ENCODE results near the gene RAB10.
"Not testable (repeated sequence)": the region's sequence is repeated elsewhere in the genome, so short reads cannot be mapped to it uniquely, and the experiment has no call there.

Gene RAB10

DNA sequence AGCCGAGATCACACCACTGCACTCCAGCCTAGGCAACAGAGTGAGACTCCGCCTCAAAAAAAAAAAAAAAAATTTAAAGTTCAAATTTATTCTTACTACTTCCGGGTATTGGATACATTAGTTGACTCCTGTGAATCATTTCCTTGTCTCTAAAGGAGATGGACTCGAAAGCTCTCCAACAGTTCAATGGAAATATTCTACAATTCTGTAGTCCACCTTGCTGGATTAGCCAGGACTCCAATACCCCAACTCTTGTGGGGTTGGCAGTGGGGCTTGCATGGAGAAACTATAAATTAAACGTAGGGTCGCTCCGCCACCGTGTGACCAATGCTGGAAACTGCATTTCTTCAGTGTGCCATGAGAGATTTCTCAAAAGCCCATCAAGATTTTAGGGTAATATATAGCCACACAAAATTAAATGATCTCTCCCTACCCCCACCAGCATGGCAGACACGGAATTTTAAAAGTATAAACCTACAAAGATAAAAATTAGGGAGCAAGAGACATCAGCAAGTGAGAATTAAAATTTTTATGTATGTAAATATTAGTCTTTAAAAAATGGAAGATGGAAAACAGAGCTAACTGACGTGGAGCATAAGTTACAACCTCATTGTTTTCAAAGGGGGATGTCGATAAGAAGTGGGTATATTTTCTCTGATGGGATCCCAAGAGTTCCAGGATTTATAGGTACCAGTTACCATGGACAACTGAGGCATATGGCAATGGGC is 111.2 kb downstream of the RAB10 start:
- in situ Hi-C loops (cut with MboI; ENCODE audit: low sequenced_read_pairs), result no loop called here

DNA sequence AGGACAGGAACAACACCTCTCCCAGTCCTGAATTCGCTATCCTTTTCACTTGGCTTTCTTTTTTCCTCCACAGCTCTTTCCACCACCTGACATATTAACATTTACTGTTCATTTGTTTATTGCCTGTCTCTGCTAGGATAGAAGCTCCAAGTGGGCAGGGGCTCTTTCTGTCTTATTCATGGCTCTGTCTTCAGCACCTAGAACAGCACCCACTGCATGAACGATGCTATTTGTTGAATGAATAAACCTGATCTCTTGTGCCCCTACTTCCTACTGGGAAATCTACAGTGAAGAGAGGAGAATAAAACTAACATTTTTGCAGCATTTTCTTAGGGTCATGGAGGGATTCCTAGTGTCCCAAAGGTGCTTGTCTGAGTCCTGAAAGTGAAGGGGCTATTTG is 114.6 kb downstream of the RAB10 start:
- in situ Hi-C loops (cut with MboI; ENCODE audit: low sequenced_read_pairs), result no loop called here

DNA sequence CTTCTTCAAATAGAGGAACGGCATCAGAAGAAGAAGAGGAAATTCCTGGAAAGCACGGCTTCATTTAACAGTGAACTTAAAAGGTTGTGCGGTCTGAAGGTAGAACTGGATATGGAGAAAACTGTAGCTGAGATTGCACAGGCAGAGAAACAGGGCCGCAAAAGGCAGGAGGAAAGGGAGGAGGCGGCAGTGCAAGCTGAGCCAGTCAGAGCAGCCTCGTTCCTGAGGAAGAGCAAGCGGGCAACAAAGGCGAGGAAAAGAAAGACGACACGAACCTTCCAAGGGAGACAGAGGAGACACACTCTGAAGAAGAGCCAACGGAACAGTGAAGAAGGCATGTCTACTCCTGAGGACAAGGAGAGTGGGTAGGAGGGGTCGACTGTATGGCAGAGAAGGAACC is 116.4 kb downstream of the RAB10 start:
- in situ Hi-C loops (cut with MboI; ENCODE audit: low sequenced_read_pairs), result no loop called here

DNA sequence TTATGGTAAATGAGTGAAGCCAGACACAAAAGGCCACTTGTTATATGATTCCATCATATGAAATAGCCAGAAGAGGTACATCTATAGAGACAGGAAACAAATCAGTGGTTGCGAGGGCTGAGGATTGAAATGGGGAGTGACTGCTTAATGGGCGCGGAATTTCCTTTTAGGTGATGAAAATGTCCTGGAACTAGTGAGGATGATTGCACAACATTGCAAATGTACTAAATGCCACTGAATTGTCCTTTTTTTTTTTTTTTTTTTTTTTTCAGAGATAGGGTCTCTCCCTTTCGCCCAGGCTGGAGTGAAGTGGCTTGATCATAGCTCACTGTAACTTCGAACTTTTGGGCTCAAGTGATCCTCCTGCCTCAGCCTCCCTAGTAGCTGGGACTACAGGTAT is 123.7 kb downstream of the RAB10 start:
- in situ Hi-C loops (cut with MboI; ENCODE audit: low sequenced_read_pairs), result no loop called here

DNA sequence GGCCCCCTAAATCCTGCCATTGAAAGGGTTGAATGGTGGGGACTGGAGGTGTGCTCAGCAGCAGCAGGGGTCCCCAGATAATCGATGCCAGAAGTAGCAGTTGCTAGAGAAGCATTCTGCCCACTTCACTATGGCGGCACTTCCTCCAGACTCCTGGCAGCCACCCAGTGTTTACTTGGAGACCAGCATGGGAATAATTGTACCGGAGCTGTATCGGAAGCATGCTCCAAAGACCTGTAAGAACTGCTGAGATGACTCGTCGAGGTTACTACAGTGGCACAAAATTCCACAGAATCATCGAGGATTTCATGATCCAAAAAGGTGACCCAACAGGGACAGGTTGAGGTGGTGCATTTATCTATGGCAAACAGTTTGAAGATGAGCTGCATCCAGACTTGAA is 128.0 kb downstream of the RAB10 start:
- in situ Hi-C loops (cut with MboI; ENCODE audit: low sequenced_read_pairs), result no loop called here

DNA sequence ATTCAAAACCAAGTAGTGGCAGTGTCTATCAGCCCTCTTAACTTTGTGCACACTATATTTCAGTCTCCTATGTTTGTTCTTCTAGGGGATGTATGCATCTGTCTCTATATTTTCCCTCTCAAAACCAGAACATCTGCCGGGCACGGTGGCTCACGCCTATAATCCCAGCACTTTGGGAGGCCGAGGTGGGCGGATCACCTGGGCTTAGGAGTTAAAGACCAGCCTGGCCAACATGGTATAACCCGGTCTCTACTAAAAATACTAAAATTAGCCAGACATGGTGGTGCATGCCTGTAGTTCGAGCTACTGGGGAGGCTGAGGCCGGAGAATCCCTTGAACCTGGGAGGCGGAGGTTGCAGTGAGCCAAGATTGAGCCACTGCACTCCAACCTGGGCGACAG is 129.1 kb downstream of the RAB10 start:
- in situ Hi-C loops (cut with MboI; ENCODE audit: low sequenced_read_pairs), result no loop called here

DNA sequence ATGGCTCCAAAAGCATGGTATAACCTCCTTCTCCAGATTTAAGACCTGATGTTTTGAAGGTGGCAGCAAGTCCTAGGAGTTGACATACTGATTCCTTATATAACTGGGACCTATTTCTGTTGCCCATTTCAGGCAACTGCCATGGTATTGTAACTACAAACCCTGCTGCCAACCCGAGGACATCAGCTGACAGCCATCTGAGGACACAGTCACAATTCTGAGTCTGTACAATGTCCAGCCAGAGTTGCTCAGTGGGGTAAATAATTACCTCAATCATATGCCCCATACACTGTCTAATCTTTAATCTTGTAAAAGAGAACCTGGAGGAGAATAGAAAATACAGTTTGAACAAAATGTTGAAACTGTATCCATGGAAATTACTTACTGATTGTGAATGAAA is 130.3 kb downstream of the RAB10 start:
- in situ Hi-C loops (cut with MboI; ENCODE audit: low sequenced_read_pairs), result no loop called here

DNA sequence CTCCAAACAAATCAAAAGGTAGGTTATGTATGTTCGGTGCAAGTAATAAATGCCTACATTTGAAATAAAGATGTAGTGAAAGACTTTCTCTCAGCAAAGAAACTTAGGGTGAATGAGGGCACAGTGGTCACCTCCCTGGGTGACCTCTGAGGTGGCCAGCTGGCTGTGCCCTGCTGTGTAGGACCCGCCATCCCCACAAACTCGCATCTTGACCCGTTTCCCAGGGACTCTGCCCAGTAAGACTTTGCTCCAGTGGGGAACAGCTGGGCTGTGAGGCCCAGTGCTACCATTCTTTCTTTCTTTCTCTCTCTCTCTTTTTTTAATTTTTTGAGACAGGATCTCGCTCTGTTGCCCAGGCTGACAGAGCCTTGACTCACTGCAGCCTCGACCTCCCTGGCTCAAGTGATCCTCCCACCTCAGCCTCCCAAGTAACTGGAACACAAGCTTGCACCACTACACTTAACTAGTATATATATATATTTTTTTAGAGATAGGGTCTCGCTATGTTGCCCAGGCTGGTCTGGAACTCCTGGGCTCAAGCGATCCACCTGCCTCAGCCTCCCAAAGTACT is 130.8 kb downstream of the RAB10 start:
- in situ Hi-C loops (cut with MboI; ENCODE audit: low sequenced_read_pairs), result no loop called here

DNA sequence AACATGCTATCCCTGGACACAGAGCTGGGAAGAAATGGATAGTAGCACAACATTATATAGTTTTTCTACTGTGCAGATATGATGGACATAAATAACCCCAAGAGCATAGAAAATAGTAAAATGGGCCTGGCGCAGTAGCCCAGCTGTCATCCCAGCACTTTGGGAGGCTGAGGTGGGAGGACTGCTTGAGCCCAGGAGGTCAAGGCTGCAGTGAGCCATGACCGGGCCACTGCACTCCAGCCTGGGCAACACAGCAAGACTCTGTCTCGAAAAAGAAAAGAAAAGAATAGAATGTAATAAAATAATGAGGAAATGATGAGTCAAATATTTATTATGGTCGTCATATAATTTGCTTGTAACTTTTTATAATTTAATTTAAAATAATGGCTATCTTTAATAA is 131.5 kb downstream of the RAB10 start:
- in situ Hi-C loops (cut with MboI; ENCODE audit: low sequenced_read_pairs), result no loop called here

DNA sequence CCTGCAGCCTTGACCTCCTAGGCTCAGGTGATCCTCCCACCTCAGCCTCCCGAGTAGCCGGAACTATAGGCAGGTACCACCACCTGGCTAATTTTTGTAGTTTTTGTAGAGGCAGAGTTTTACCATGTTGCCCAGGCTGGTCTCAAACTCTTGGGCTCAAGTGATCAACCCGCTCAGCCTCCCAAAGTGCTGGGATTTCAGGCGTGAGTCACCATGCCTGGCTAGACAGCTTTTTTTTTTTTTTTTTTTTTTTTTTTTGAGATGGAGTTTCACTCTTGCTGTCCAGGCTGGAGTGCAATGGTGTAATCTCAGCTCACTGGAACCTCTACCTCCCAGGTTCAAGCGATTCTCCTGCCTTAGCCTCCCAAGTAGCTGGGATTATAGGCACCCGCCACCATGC is 132.7 kb downstream of the RAB10 start:
- in situ Hi-C loops (cut with MboI; ENCODE audit: low sequenced_read_pairs), result not testable (repeated sequence)

DNA sequence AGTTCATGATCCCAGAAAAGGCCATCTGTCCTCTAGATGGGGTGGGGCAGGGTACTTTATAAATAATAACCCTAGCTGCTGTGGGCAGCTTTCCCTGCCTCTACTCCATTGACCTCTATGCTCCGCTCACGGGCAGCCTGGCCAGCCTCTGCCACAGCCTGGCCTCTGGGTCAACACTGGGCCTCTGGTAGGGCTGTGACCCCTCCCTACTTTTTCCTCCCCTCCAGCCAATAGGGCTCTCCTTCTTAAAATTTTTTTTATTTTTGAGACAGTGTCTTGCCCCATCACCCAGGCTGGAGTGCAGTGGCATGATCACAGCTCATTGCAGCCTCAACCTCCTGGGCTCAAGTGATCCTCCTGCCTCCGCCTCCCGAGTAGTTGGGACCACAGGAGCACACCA is 134.9 kb downstream of the RAB10 start:
- in situ Hi-C loops (cut with MboI; ENCODE audit: low sequenced_read_pairs), result no loop called here

DNA sequence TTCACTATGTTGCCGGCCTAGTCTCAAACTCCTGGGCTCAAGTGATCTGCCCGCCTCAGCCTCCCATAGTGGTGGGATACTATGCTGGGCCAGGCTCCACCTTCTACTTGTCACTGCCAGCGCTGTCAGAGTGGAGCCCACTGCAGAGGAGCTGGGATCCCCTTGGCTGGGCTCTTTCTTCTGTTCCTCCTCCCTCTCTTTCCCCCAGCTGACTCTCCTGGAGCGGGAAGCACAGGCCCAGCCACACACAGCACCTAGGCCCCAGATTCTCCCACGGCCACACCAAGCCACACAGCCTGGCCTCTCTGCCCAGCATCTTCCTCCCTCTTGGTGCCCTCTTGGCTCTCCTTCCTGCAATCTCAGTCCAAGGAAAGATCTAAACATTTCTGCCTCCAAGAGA is 135.3 kb downstream of the RAB10 start:
- in situ Hi-C loops (cut with MboI; ENCODE audit: low sequenced_read_pairs), result no loop called here

DNA sequence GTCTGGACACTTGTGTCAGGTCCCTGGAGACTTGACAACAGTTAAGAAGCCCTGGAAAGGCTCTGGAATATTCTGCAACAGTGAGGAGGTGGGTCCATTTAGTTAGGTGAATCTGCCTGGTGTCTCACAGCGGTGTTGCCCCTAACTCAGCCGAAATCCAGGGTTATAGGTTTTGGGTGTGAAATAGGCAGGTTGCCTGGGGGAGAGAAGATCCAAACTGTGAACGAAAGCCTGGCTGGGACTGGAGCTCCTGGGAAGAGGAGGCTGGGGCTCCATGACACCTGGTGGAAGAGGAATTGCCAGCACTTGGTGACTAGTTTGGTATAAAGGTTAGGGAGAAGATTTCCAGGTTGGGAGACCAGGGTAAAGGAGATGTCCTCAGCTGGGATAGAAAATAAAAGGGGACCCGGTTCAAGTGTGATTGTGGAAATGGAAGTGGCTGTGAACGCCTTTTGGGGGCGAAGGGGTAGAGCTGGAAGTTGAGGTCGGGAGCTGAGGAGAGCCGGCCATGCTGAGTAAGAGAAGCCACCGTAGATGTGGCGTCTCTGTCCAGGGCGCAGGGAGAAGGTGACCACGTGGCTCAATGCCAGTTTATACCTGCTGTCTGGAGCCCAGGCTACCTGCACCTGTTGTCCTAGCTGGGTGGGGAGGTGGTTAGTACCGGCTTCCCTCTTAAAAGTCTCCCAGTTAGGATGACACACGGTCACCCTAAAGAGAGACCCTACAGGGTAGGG is 136.0 kb downstream of the RAB10 start:
- in situ Hi-C loops (cut with MboI; ENCODE audit: low sequenced_read_pairs), result no loop called here

DNA sequence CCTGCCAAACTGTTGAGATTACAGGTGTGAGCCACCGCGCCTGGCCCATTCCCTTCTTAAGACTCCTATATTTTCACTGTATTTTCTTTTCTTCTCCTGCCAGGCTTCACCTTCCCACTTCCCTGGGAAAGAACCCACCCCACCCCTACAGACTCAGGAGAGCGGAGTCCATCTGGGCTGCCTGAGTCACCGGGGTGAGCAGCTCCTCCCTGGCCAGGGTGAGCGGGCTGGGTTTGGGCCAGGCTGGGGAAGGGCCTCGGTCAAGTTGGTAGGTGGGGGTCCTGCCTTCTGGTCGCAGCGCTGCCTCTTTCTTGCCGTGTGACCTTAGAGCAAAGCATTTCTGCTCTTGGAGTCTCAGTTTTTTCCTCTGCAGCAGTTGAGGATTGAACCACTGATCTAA is 136.9 kb downstream of the RAB10 start:
- in situ Hi-C loops (cut with MboI; ENCODE audit: low sequenced_read_pairs), result no loop called here

DNA sequence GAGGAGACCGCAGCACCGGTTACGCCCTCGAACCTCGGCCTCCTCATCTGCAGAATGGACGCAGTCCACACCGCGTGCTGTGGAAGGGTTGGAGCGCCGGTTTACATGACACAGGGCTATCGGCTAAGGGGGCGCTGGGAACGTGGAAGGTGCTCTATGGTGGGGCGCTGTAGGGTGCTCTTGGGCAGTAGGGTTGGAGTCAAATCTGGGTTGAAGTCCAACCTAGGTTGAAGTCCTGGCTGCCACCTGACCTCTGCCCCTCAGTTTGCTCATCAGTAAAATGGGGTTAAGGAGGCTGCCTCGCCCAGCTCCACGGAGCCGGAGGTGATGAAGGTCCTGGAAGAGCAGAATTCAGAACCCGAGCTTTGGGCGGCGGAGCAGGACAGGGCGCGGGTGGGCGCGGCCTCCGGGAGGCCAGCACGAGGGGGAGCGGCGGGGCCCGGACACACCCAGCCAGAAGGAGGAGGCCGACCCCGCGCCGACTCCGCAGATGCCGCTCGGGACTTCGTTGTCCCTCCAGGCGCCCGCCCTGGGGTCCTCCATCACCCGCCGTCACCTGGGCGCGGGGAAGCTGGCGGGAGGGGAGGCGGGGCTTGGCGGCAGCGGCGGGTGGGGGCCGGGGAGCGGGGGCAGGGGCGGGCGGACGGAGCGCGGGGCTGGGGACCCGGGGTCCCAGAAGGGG is 138.4 kb downstream of the RAB10 start:
- in situ Hi-C loops (cut with MboI; ENCODE audit: low sequenced_read_pairs), result no loop called here

DNA sequence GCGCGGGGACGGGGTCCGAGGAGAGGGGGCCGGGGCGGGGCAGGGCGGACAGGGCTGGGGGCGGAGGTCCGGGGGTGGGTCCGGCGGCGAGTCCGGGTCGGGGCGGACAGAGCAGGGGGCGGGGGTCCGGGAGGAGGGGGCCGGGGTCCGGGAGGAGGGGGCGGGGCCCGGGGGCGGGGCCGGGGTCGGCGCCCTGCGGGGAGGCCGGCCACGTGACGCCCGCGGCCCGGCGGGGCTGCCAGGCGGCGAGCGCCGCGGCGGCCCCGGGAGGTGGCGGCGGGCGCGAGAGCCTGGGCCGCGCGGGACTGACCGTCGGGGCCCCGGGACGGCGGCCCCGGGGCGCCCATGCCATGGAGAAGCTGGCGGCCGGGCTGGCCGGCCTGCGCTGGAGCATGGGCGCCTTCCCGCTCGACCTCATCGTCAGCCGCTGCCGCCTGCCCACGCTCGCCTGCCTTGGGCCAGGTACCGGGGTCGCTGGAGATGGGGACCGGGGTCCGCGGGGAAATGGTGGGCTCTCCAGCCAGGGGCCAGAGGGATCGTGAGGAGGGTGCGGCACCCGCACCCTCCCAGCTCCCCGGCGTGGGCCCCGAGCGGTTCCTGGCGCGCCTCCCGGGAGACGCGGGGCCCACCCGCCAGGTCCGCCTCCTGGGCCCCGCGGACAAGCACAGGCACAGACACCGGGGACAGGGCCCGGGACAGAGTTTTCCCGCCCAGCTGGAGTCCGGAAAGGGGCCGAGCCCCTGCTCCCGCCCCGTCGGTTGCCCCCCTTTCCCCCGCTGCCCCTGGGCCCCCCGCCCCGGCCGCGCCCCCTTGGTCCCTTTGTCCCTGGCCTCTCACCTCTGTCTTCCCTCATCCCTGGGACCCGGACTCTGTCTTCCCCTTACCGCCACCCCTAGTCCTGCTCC is 139.2 kb downstream of the RAB10 start, which contains the start of gene GAREM2:
Gene GAREM2, plus strand, starts transcription at position 218 of the 905 bp plus-strand sequence. Its CDS starts 133 bp downstream, at position 351.
- in situ Hi-C loops (cut with MboI; ENCODE audit: low sequenced_read_pairs), result no loop called here

DNA sequence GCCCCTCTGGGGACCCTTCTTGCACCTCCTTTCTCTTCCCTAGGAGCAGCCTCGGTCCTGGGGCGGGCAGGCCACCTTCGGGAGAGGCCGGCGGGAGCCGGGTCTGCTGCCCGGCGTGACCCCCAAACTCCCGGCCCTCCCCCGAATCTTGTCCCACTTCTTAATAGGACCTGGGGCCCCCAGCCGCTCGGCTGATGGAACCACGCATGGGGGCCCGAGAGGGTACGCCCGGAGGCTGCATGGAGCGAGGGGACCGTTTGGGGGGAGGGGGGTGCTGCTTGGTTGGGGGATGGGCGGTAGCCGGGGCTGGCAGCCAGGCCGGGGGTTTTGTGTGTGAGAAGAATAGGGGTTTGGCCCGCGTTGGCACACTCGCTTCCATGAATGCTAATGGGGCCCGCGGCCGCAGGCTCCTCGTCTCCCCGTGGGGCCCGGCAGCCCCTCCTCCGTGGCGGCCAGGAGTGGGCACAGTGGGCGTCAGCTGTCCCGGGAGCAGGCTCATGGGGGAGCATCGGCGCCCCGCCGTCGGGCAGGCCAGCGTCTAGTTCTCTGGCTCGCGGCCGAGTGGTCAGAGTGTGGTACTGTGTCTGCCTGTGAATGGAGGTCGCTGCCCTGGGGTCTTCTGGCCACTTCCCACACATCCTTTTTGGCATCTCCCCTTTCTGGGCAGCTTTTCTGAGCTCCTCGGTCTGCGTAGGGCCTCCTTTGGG is 140.0 kb downstream of the RAB10 start:
- in situ Hi-C loops (cut with MboI; ENCODE audit: low sequenced_read_pairs), result no loop called here

DNA sequence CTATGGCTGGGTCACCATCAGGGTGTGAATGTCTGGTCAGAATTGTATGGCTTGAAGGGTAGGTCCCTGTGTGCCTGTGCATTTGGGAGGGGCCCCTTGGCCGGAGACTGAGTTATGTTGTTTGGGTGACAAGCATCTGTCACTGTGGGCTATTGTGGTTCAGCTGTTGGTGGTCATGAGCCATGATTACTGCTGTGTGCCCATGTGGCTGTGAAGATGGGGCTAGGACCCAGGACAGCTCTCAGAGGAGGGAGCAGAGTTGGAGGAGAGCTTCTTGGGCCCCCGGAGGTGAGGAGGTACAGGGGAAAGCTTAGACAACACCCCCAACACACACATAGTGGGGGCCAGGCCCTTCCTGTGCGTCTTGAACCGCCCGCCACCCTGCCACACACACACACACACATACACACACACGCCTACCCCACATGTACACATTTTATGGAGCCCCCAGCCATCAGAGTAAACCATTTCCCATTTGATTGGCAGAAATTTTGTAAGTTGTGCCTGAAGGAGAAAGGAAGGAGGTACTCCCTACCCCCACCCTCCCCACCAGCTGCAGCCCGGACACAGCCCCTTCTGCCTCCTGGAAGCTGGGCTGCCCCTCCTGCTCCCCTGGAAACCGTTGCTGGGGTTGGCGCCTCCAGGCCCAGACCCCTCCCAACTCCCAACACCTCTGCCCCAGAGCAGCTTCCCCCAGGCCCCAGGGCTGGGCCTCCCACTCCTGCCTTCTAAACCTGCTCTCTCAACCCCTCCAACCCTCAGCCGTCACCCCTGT is 141.0 kb downstream of the RAB10 start:
- in situ Hi-C loops (cut with MboI; ENCODE audit: low sequenced_read_pairs), result no loop called here

Data from hTERT RPE-1 (cell line).